Endothelial cell of umbilical vein (primary cell): ENCODE results near the gene ZBTB17. TPM values are rescaled to one million over a fixed set of nuclear protein-coding genes. Genes with fewer than 3 reads are reported as not detected.

ENCODE experiments used
- BruUV-seq: library from RNA; stranded (reverse); fragments of 400-500 nt; replicated peaks from 2 replicates; lab custom pipeline; 2021; lab: Mats Ljungman, UMichigan
- CTCF ChIA-PET: fragments of 300-600, 350-600 bp; sonication (Branson Sonifier 250); formaldehyde crosslinking; loops from one replicate; lab custom pipeline; 2021; ENCODE audit warnings: antibody characterized with exemption, inconsistent platforms; lab: Charles Lee
- POLR2A ChIA-PET: fragments of 300-600, 350-600 bp; sonication (Branson Sonifier 250); formaldehyde crosslinking; loops from one replicate; lab custom pipeline; 2021; ENCODE audit warnings: antibody characterized with exemption, inconsistent platforms; lab: Charles Lee
- DNase-seq: peaks from one replicate; pipeline ENCODE4 v3.0.0-alpha.2; 2011; ENCODE audit warnings: low read depth, low spot score
- FAIRE-seq: peaks from 2 replicates; lab custom pipeline; 2011; peaks lifted over from hg19 to GRCh38; lab: Jason Lieb, UNC
- H2AFZ ChIP-seq: 2 replicates; pipeline ENCODE4 v1.6.0; 2012; ENCODE audit warnings: low read depth, low read length, control low read depth, inconsistent platforms
- H3K27ac ChIP-seq: 2 replicates; pipeline ENCODE4 v1.5.1; 2011; ENCODE audit warnings: low read depth, mild to moderate bottlenecking, control low read depth, low read length, moderate library complexity; ENCODE audit not compliant: insufficient read depth
- H3K27me3 ChIP-seq, 2 experiments: 2 replicates each; pipeline versions ENCODE4 v1.6.0 to v1.6.1; 2011; ENCODE audit warnings: low read length in 2 of 2, mixed read lengths in 1 of 2; ENCODE audit not compliant: control insufficient read depth in 2 of 2, insufficient read depth in 2 of 2
- H3K36me3 ChIP-seq, 2 experiments: 2 replicates in 1 of 2; 3 replicates in 1 of 2; pipeline ENCODE4 v1.5.1; 2011; ENCODE audit warnings: low read length in 2 of 2, mild to moderate bottlenecking in 1 of 2, moderate library complexity in 1 of 2; ENCODE audit not compliant: control insufficient read depth in 2 of 2, insufficient read depth in 2 of 2; ENCODE audit errors: extremely low read depth in 1 of 2
- H3K4me1 ChIP-seq: 3 replicates; pipeline ENCODE4 v1.5.1; 2011; ENCODE audit warnings: mild to moderate bottlenecking, low read length; ENCODE audit not compliant: control insufficient read depth, insufficient read depth; ENCODE audit errors: extremely low read depth
- H3K4me2 ChIP-seq: 2 replicates; pipeline ENCODE4 v1.6.1; 2011; ENCODE audit warnings: low read length, control low read depth, mixed read lengths; ENCODE audit not compliant: insufficient read depth
- H3K4me3 ChIP-seq, 3 experiments: fragments of 200-600 bp in 1 of 3; sonication (generic), shearing (Covaris generic) in 1 of 3; replicated peaks in 1 of 3; 2 replicates each; pipeline ENCODE4 v1.5.1; 2011 to 2016; ENCODE audit warnings: control low read depth in 3 of 3, low read length in 3 of 3, mild to moderate bottlenecking in 2 of 3, inconsistent platforms in 1 of 3, low read depth in 1 of 3, moderate library complexity in 1 of 3; ENCODE audit not compliant: insufficient read depth in 1 of 3
- H3K79me2 ChIP-seq: 2 replicates; pipeline ENCODE4 v1.6.0; 2012; ENCODE audit warnings: low read length, inconsistent platforms; ENCODE audit not compliant: control insufficient read depth, insufficient read depth
- H3K9ac ChIP-seq: replicated peaks from 2 replicates; pipeline ENCODE3; 2011; ENCODE audit warnings: low read length, control low read depth; ENCODE audit not compliant: insufficient read depth; ENCODE audit errors: extremely low read depth
- H3K9me1 ChIP-seq: replicated peaks from 3 replicates; pipeline ENCODE4 v1.6.0; 2011; ENCODE audit warnings: mild to moderate bottlenecking, low read length; ENCODE audit not compliant: control insufficient read depth, insufficient read depth; ENCODE audit errors: extremely low read depth
- H3K9me3 ChIP-seq: replicated peaks from 2 replicates; pipeline ENCODE4 v1.5.1; 2012; ENCODE audit warnings: low read length, inconsistent platforms; ENCODE audit not compliant: control insufficient read depth, insufficient read depth
- H4K20me1 ChIP-seq: replicated peaks from 2 replicates; pipeline ENCODE3; 2011; ENCODE audit warnings: mild to moderate bottlenecking, low read length; ENCODE audit not compliant: control insufficient read depth, insufficient read depth; ENCODE audit errors: extremely low read depth
- EZH2 ChIP-seq: IDR thresholded peaks from 2 replicates; pipeline ENCODE4 v1.6.1; 2012; ENCODE audit warnings: borderline replicate concordance, low read depth, mild to moderate bottlenecking, moderate library complexity, low read length, inconsistent platforms; ENCODE audit not compliant: severe bottlenecking
- FOS ChIP-seq: IDR thresholded peaks from 2 replicates; pipeline ENCODE4 v1.6.1; 2011; ENCODE audit warnings: mild to moderate bottlenecking, low read length, moderate library complexity, borderline replicate concordance; ENCODE audit not compliant: insufficient read depth
- GATA2 ChIP-seq: IDR thresholded peaks from 2 replicates; pipeline ENCODE4 v1.7.0; 2011; ENCODE audit warnings: low read depth, mild to moderate bottlenecking, moderate library complexity, mixed read lengths, low read length; ENCODE audit not compliant: insufficient read length, insufficient read depth
- JUN ChIP-seq: IDR thresholded peaks from 2 replicates; pipeline ENCODE4 v1.6.1; 2011; ENCODE audit warnings: borderline replicate concordance, low read depth; ENCODE audit not compliant: insufficient read length, insufficient read depth
- MAX ChIP-seq: IDR thresholded peaks from 2 replicates; pipeline ENCODE4 v1.6.1; 2011; ENCODE audit not compliant: insufficient read depth, insufficient read length
- MYC ChIP-seq: IDR thresholded peaks from one replicate; pipeline ENCODE4 v1.6.1; 2011; ENCODE audit warnings: mild to moderate bottlenecking, low read depth, low read length
- POLR2A ChIP-seq: IDR thresholded peaks from 2 replicates; pipeline ENCODE4 v1.6.1; 2012; ENCODE audit warnings: low read depth, mild to moderate bottlenecking, control low read depth, low read length
- POLR2AphosphoS5 ChIP-seq: IDR thresholded peaks from 2 replicates; pipeline ENCODE4 v1.6.1; 2012; ENCODE audit warnings: low read depth, mild to moderate bottlenecking, control low read depth, low read length, moderate library complexity; ENCODE audit not compliant: insufficient read depth
- dilution Hi-C: fragments of 300-500 bp; cut with MboI; formaldehyde crosslinking; loops from one replicate; pipeline ENCODE4 v1.15.0; 2019; ENCODE audit warnings: low sequenced_read_pairs; ENCODE audit not compliant: extremely low pct_ligation_motif_present
- intact Hi-C: fragments of 100-400 bp; cut with micrococcal nuclease; formaldehyde crosslinking; loops from one replicate; pipeline ENCODE4 v1.10.0; 2022
- polyA plus RNA-seq, 4 experiments: library from polyadenylated mRNA; depleted of rRNA in 3 of 4; stranded (reverse) in 3 of 4; unstranded in 1 of 4; fragments of >200 nt; gene quantifications; 2 replicates each; pipeline versions ENCODE4 v1.2.1 to v1.2.3, GENCODE V29; 2011 to 2012; ENCODE audit warnings: missing spikeins in 1 of 4
- total RNA-seq: library from RNA; stranded (reverse); gene quantifications from 2 replicates; pipeline ENCODE4 v1.2.3, GENCODE V29; 2021
- TF ChIP-seq, protein P1 (sequence below), 2 donors: IDR thresholded peaks; 1 replicate in 1 of 2; 2 replicates in 1 of 2; pipeline ENCODE4 v1.5.1; 2011; ENCODE audit warnings: low read length in 2 of 2, mild to moderate bottlenecking in 2 of 2, moderate library complexity in 2 of 2, control low read depth in 1 of 2, inconsistent platforms in 1 of 2, low read depth in 1 of 2; ENCODE audit not compliant: insufficient read depth in 1 of 2; ENCODE audit errors: extremely low read depth in 1 of 2

Gene ZBTB17
- total and polyA plus RNA-seq, 2 donors (not counting 3 experiments of a cell fraction or from before 2014, with no cell fraction given): 43.9 to 72.7 TPM

- dilution Hi-C loops: no loop called here
- Histone ChIP-seq H4K20me1 (no peaks in the 10 kb centered on the region), H3K4me3 (no peak overlapping the region), H3K27ac (peak overlapping the region; percentile 75), H3K4me2 (no peak overlapping the region), H2AFZ (no peak overlapping the region), H3K4me1 (peaks cover 60% of the 10 kb centered on the region), H3K9ac (peak overlapping the region; percentile 30), H3K36me3 (peaks cover 6 to 20% of the 10 kb centered on the region in 2 experiments), H3K27me3 (no peaks in the 10 kb centered on the region), H3K79me2 (peaks cover 42% of the 10 kb centered on the region), H3K9me1 (no peaks in the 10 kb centered on the region), H3K9me3 (no peaks in the 10 kb centered on the region)
- TF ChIP-seq MYC (no peak), FOS (no peak), MAX (no peak), JUN (peak; percentile 51), POLR2AphosphoS5 (no peak), EZH2 (no peak), POLR2A (no peak), GATA2 (peak; percentile 22)
- TF ChIP-seq, protein P1, sequence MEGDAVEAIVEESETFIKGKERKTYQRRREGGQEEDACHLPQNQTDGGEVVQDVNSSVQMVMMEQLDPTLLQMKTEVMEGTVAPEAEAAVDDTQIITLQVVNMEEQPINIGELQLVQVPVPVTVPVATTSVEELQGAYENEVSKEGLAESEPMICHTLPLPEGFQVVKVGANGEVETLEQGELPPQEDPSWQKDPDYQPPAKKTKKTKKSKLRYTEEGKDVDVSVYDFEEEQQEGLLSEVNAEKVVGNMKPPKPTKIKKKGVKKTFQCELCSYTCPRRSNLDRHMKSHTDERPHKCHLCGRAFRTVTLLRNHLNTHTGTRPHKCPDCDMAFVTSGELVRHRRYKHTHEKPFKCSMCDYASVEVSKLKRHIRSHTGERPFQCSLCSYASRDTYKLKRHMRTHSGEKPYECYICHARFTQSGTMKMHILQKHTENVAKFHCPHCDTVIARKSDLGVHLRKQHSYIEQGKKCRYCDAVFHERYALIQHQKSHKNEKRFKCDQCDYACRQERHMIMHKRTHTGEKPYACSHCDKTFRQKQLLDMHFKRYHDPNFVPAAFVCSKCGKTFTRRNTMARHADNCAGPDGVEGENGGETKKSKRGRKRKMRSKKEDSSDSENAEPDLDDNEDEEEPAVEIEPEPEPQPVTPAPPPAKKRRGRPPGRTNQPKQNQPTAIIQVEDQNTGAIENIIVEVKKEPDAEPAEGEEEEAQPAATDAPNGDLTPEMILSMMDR (IDR thresholded peaks at IDR 0.05; ENCODE audit: extremely low read depth in 1 of 2, insufficient read depth in 1 of 2, low read depth in 1 of 2, low read length in 2 of 2): no peak
- ChIA-PET POLR2A (no interaction called here), CTCF (interaction anchor here (1.0 to 2.5 kb wide), 3 partner anchors 44 to 159 kb away, joined by 3 to 11 read pairs (median 8); no protein-coding TSS in a partner anchor)
- intact Hi-C loops: no loop called here
- FAIRE-seq (peak; percentile 67), DNase-seq (peak; percentile 76)
- BruUV-seq: no TSS peak
Observed at GRCh38 chr1:15950763-15951295, 25.1 kb downstream of the ZBTB17 start.
